Left lobe of liver (tissue), 2 donors: ENCODE results near the gene TMUB1. TPM values are rescaled to one million over a fixed set of nuclear protein-coding genes. Genes with fewer than 3 reads are reported as not detected.
"Not testable (repeated sequence)": the region's sequence is repeated elsewhere in the genome, so short reads cannot be mapped to it uniquely, and the experiment has no call there.

Experiments used
- ATAC-seq: fragments of 200-7000 bp; cut with Tn5 transposase; one replicate; pipeline ENCODE4 v1.9.1; 2020; ENCODE audit warnings: mild to moderate bottlenecking, moderate library complexity
- DNase-seq: peaks from one replicate; pipeline ENCODE4 v3.0.0-alpha.2; 2020; ENCODE audit warnings: low spot score
- total RNA-seq: library from RNA; stranded (reverse); gene quantifications from one replicate; pipeline ENCODE4 v1.2.1, GENCODE V29; 2021
- donor health status: DM: no; HTN: no; CAD: no; lungs with moderate emphysema.
- donor health status: DM: no; HTN: yes; CAD: no.

Gene TMUB1
- total RNA-seq, 1 donor from 2014 or later = 60.4 TPM

- ATAC-seq = no peak
- DNase-seq = no peak
Measured at GRCh38 chr7:151057506-151057988, 25.7 kb downstream of the TMUB1 start, which contains the start of gene CDK5. TSS of gene CDK5 (minus strand) at chr7:151057897. CDS start at chr7:151057848, 49 bp downstream.

GRCh38 chr7:151056666-151057505 is 26.4 kb downstream of the TMUB1 start:
- DNase-seq = no peak
- ATAC-seq = no peak

- DNase-seq (no peak), ATAC-seq (no peak)
Measured at GRCh38 chr7:151056283-151056665, 27.0 kb downstream of the TMUB1 start.

- ATAC-seq = no peak
- no peak for DNase-seq
Measured at GRCh38 chr7:151053751-151054150, 29.5 kb downstream of the TMUB1 start.

- DNase-seq (no peak), ATAC-seq (no peak)
Measured at GRCh38 chr7:151053096-151053495, 30.2 kb downstream of the TMUB1 start.

- ATAC-seq = peak; percentile 72
- DNase-seq = no peak
Measured at GRCh38 chr7:151051108-151051507, 32.2 kb downstream of the TMUB1 start.

GRCh38 chr7:151048911-151049463 is 34.3 kb downstream of the TMUB1 start:
- no peak for ATAC-seq
- no peak for DNase-seq

- DNase-seq (no peak), ATAC-seq (no peak)
Measured at GRCh38 chr7:151047976-151048815, 35.1 kb downstream of the TMUB1 start, which contains the start of gene ASIC3. TSS of gene ASIC3 (plus strand) at chr7:151048531. CDS start at chr7:151048886, 355 bp downstream.

GRCh38 chr7:151046603-151047573 is 36.4 kb downstream of the TMUB1 start:
- ATAC-seq (no peak), DNase-seq (no peak)

GRCh38 chr7:151045967-151046366 is 37.3 kb downstream of the TMUB1 start:
- DNase-seq = no peak
- no peak for ATAC-seq

- no peak for DNase-seq
- no peak for ATAC-seq
Measured at GRCh38 chr7:151045262-151045661, 38.0 kb downstream of the TMUB1 start.

GRCh38 chr7:151043959-151044358 is 39.3 kb downstream of the TMUB1 start:
- DNase-seq (no peak), ATAC-seq (no peak)

- not testable (repeated sequence) for ATAC-seq, DNase-seq
Measured at GRCh38 chr7:151043449-151043848, 39.8 kb downstream of the TMUB1 start.

GRCh38 chr7:151040616-151041375 is 42.5 kb downstream of the TMUB1 start:
- DNase-seq (no peak), ATAC-seq (no peak)

- ATAC-seq (peak; percentile 19), DNase-seq (no peak)
Measured at GRCh38 chr7:151039850-151040548, 43.3 kb downstream of the TMUB1 start.

GRCh38 chr7:151038951-151039849 is 44.1 kb downstream of the TMUB1 start:
- ATAC-seq = peak; percentile 56
- no peak for DNase-seq

GRCh38 chr7:151035902-151036301 is 47.4 kb downstream of the TMUB1 start:
- ATAC-seq (no peak), DNase-seq (no peak)
